HG03460 (cell line): ENCODE measurements around the gene BOLA2.
"Not testable (repeated sequence)": the region's sequence is repeated elsewhere in the genome, so short reads cannot be mapped to it uniquely, and the experiment has no call there.

Experiments used
- ATAC-seq: cut with Tn5 transposase; IDR thresholded peaks from one replicate; pipeline ENCODE4 v1.9.1; 2021; ENCODE audit not compliant: unreplicated experiment

The BOLA2 gene

DNA sequence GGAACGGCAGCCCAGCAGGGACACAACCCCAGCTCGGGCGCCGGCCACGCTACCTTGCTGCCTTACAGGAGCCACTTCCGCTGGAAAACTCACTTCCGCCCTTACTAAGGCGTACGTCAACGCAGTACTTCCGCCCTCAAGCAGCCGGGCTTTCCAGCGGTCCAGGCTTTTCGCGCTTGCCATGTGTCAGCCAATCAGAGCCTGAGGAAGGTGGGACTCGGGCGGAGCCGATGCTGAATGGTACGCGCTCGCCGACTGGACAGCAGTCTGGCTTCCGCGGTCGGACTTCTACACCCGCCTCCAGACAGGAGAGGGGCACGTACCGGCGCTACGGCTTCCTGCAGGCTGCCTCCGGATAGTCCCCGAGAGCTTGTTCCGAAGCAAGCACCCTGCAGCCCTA lies at the start of gene BOLA2, which contains the start of gene SLX1B:
TSS of gene BOLA2 (minus strand) at position 83 of the 400 bp plus-strand sequence. CDS start 98 bp downstream, outside the sequence.
TSS of gene SLX1B (plus strand) at position 265 of the 400 bp plus-strand sequence.
- peak; percentile 83 for ATAC-seq

DNA sequence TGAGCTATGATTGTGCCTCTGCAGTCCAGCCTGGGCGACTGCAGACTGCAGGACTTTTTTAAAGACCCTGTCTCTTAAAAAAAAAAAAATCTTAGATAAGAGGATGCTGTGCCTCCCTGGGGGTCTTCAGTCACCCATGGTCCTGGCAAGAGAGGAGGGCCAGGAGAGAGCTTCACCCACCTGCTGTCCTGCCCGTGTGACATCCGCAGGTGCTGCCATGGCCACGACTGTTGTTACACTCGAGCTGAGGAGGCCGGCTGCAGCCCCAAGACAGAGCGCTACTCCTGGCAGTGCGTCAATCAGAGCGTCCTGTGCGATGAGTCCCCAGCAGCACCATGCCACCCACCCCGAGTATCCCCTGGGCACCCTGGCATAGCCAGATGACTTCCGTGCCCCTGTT lies 28.1 kb upstream of the BOLA2 start:
- not testable (repeated sequence) for ATAC-seq

DNA sequence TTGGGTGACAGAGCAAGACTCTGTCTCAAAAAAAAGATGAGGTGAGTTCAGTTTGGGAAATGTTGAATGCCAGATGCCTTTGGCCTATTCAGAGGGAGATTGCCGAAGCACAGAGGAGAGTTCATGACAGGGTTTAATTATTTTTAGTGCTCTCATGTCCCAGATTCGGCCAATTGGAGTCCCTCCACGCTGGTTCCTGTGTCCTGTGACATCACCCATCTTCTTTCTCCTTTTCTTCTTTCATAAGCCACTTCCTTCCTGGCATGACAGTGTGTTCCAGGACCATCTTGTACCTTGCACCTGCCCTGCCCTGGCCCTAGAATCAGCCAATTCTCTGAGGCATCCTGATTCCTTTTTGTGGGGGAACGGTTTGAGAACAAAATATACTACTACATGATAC lies 17.9 kb upstream of the BOLA2 start:
- not testable (repeated sequence) for ATAC-seq

DNA sequence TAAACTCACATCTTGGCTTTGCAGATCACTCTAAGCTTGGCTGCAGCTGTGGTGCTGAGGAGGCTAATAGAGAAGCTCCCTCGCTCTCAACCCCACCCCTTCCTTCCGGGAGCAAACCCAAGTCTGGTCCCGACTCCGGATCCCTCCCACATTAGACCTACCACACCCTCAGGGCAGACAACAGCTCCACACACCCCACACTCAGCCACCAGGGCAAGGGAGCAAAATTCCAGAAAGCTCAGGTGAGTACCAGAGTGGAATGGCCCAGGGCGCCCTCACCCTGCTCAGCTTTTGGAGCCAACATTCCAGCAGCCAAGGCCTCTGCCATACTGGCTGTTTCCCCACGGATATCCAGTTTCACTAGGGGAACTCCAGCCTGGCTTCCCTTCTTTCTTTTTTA lies 15.5 kb upstream of the BOLA2 start:
- not testable (repeated sequence) for ATAC-seq

DNA sequence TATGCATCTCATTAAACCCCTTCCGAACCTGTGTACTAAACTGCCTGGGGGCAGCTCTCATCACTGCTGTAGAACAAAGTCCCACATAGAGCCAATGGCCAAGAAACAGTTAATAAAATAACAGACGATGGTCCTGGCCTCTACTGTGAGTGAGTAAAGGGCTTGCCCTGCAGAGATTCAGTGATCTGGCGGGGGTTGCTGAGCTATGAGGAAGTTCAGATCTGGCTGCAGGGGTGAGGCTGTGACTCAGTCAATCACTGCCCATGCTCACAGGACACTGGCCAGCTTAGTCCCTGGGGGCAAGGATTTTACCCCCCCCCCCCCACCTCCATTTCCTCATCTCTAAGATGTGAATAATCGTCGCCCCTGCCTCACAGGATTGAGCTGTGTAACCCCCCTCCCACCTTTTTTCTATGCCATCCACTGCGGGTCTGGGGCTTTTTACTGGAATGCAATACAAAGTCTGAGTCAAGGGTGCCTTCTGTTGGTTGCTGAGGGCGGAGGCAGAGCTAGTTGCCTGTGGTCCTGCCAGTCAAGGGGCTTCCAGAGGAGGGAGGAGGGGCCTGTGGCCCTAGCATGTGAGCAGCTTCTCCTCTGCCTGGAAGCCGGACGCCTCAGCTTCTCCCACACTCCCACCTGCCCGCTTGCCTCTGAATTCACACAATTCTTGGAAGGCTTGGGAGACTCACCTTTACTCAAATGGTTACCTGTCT lies 13.7 kb upstream of the BOLA2 start:
- ATAC-seq = not testable (repeated sequence)

DNA sequence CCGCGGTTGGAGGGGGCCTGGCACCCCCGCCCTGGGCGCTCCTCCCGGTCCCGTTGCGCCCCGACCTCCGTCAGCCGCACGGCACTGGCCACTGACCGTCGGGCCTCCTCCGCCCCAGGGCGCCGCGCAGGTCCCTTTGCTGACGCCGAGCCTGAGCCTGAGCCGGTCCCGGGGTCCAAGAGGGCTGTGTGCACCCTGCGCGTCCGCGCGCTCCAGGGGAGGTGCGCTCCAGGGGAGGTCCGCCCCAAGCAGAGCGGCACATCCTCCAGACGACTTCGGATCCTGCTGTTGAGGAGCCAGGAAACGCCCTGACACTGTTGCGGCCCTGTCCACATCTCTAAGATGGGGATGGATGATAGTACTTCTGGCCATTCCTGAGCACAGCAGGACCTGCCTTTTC lies 12.8 kb upstream of the BOLA2 start:
- not testable (repeated sequence) for ATAC-seq

DNA sequence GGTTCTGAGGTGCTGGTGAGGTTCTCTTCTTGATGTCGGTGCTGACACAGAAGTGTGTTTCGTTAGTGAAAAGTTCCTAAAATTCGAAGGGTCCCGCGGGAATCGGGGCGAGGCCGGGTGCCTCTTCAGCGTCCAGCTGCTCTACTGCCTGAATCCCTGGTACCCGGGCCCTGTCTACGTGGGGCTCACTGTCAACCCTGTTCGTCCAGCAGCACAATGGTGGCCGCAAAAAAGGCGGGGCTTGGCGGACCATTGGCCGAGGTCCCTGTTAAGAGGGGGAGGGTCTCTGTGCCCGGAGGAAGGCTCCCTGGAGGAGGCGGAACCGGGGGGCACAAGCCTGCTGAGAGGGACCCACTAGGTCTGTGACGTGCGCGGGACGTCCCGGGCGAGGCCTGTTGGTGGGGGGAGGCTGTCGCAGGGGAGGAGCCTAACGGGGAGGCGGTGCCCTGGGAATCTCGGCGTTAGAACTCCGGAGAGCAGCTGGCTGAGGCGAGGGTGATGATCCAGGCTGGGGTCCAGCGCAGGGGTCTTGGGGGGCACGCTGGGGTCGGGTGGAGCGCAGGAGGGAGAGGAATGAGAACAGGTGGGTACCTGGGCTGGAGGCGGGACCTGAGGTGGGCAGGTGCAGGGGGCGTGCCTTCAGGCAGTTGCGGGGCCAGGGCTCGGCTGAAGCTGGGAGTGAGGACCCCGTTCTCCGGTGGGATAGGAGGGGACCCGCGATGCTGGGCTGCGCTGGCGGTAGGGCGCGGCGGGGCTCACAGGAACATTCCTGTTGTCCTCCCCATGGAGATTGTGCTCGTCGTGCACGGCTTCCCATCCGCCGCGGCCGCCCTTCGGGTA lies 12.1 kb upstream of the BOLA2 start:
- not testable (repeated sequence) for ATAC-seq

DNA sequence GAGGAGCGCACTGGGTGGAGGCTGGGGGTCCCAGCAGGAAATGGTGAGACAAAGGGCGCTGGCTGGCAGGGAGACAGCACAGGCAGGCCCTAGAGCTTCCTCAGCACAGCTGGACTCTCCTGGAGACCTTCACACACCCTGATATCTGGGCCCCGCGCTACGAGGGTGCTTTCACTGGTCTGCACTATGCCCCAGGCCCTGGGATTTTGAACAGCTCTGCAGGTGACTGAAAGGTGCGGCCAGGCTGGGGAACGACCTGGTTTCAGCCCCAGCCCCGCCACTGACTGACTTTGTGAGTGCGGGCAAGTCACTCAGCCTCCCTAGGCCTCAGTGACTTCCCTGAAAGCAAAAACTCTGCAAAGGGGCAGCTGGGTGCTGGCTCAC lies 6.5 kb upstream of the BOLA2 start:
- ATAC-seq = not testable (repeated sequence)

DNA sequence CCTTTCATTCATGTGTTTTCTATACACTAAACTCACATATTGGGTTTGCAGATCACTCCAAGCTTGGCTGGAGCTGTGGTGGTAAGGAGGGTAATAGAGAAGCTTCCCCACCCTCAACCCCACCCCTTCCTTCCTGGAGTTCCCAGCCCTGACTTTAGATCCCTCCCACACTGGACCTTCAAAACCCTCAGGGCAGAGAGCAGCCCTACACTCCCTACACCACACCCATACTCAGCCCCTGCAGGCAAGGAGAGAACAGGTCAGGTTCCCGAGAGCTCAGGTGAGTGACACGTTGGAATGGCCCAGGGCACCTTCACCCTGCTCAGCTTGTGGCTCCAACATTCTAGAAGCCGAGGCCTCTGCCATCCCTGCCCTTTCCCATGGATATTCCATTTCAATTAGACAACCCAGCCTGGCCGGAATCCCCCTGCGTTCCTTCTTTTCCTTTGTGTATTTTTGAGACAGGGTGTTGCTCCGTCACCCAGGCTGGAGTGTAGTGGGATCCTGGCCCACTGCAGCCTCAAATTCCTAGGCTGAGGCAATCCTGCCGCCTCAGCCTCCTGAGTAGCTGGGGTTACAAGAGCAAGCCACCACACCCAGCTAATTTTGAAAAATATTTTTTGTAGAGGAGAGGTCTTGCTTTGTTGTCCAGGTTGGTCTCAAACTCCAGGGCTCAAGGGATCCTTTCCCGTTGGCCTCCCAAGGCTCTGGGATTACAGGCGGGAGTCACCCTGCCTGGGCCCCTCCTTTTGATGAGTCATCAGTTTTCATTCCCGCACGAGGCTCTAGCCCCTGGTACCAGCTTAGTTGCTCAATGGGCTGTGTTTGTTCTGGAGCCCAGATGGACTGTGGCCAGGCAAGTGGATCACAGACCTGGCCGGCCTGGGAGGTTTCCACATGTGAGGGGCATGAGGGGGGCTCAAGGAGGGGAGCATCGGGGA lies 5.8 kb upstream of the BOLA2 start, which contains the start of gene SULT1A4:
TSS of gene SULT1A4 (plus strand) at position 208 of the 941 bp plus-strand sequence. CDS start 1,473 bp downstream, outside the sequence.
- ATAC-seq = not testable (repeated sequence)

DNA sequence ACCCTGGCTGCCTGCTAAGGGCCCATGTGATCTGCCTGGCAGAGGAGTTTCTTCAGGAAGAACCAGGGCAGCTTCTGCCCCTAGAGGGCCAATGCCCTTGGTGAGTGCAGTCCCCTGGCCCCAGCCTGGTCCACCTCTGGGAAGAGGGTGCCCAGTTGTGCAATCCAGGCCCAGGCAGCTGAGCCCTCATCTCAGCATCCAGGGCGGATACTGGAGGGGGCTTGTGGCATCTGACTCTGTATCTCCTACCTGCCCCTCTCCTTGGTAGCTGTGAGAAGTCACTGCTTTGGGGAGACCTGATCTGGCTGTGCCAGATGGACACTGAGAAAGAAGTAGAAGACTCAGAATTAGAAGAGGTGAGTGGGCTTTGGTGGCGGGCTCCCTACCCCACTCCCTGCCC lies 3.5 kb upstream of the BOLA2 start:
- ATAC-seq = not testable (repeated sequence)

DNA sequence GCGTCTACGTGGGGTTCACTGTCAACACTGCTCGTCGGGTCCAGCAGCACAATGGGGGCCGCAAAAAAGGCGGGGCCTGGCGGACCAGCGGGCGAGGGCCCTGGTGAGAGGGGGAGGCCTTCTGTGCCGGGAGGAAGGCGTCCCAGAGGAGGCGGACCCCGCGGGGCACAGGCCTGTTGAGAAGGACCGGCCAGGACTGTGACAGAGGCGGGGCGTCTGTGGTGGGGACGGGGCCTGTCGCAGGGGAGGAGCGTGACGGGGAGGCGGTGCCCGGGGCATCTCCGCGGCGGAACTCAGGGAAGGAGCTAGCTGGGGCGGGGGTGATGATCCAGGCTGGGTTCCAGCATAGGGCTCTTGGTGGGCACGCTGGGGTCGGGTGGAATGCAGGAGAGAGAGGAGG lies 677 bp upstream of the BOLA2 start:
- ATAC-seq = peak; percentile 61

DNA sequence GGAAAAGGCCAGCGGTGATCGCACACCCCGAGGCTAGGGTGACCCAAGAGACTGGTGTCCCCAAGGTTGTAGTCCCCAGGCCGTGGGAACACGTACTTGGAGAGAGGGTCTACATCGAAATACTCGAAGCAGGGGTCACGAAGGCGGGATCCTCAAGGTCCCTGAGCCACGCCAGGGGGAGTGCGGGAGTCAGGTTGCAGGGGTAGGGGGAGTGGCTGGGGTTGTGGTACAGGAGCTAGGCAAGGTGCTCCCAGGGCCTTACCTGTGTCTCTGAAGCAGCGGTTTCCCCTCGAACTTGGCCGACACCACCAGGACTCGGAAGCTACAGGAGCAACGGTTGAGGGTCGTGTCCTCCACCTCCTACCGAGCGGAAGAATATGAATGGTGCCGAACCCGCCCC lies 397 bp downstream of the BOLA2 start:
- ATAC-seq = peak; percentile 12

DNA sequence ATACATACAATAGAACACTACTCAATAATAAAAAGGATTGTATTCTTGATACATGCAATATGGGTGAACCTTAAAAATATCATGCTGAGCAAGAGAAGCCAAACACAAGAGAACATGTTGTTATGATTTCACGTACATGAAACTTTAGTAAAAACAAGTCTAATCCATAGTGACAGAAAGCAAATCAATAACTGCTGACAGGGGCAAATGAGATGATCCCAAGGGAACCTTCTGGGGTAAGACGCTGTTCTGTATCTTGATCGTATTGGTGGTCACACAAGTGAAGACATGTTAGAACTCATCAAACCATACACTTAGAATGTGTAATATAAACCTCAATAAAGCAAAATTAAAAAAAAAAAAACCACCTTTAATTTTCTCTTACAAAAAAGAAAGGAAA lies 28.8 kb downstream of the BOLA2 start:
- ATAC-seq = not testable (repeated sequence)

DNA sequence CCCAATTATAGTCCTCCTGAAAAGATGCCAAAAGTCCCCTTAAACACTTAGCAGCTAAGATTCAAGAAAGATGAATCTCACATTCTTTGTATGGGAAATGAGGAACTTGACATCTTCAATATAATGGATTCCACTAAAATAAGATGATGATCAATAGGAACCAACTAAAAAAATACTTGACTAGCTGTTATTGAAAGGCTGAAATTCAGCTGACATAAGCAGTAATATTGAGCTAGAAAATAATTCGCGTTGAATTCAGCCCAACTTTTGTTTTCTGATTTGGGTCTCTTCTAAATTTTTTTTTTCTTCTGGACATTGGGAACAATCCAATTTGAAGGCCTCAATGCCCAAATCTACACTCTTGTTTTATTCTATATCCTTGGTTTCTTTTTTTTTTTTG lies 30.6 kb downstream of the BOLA2 start:
- ATAC-seq = not testable (repeated sequence)

DNA sequence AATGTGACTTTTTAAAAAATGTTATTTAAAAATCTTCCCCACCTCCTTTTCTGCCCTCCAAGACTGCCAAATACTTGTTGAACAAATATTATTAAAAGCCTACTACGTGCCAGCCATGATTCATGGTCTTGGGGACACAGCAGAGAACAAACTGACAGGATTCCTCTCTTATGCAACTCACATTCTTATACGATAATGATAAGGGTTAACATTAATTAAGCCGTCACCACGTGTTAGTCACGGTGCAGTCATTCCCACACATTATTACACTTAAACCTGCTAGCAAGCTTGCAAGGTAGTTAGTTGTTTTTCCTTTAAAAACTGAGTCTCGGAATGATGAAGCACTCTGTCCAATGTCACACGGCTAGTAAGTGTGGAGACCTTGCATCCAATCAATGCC lies 48.9 kb downstream of the BOLA2 start:
- ATAC-seq = not testable (repeated sequence)
